Upper lobe of left lung (tissue), 6 donors: ENCODE results near the gene FNDC3B. TPM values are rescaled to one million over a fixed set of nuclear protein-coding genes. Genes with fewer than 3 reads are reported as not detected.

ENCODE experiments used
- ATAC-seq, 2 donors: fragments of 200-7000 bp; cut with Tn5 transposase; one replicate each; pipeline ENCODE4 v1.9.1; 2022; ENCODE audit warnings: mild to moderate bottlenecking in 2 of 2, moderate library complexity in 2 of 2; ENCODE audit not compliant: low FRiP score in 2 of 2
- DNase-seq, 2 donors: peaks; one replicate each; pipeline ENCODE4 v3.0.0-alpha.2; 2019 to 2020
- H3K27ac ChIP-seq, 4 donors: fragments of 200-600 bp; sonication (generic); one replicate each; pipeline ENCODE4 v1.5.1; 2016 to 2019
- H3K27me3 ChIP-seq, 4 donors: fragments of 200-600 bp; sonication (generic); one replicate each; pipeline ENCODE4 v1.5.1; 2017 to 2019
- H3K36me3 ChIP-seq, 4 donors: fragments of 200-600 bp; sonication (generic); one replicate each; pipeline ENCODE4 v1.5.1; 2016 to 2019
- H3K4me1 ChIP-seq, 4 donors: fragments of 200-600 bp; sonication (generic); one replicate each; pipeline ENCODE4 v1.5.1; 2018 to 2019
- H3K4me3 ChIP-seq, 4 donors: fragments of 200-600 bp; sonication (generic); one replicate each; pipeline ENCODE4 v1.5.1; 2017 to 2019; ENCODE audit warnings: mild to moderate bottlenecking in 2 of 4, moderate library complexity in 1 of 4
- H3K9me3 ChIP-seq, 4 donors: fragments of 200-600 bp; sonication (generic); one replicate each; pipeline ENCODE4 v1.5.1; 2018 to 2019
- EP300 ChIP-seq, 4 donors: sonication (generic); formaldehyde crosslinking; IDR thresholded peaks; one replicate each; pipeline ENCODE4 v1.5.1; 2017; ENCODE audit warnings: antibody characterized with exemption in 4 of 4, control low read depth in 2 of 4
- POLR2A ChIP-seq, 4 donors: fragments of 450-650 bp; IDR thresholded peaks; one replicate each; pipeline ENCODE4 v1.5.1; 2016 to 2017; ENCODE audit warnings: antibody characterized with exemption in 4 of 4, mild to moderate bottlenecking in 2 of 4
- POLR2AphosphoS5 ChIP-seq, 2 donors: sonication (generic); formaldehyde crosslinking; IDR thresholded peaks; one replicate each; pipeline ENCODE4 v1.5.1; 2017; ENCODE audit warnings: antibody characterized with exemption in 2 of 2
- WGBS, 2 donors: methylation state at CpG; one replicate each; pipeline ENCODE4 v1.1.5; 2017 to 2018; 5-methylcytosine and 5-hydroxymethylcytosine counted together
- total RNA-seq, 6 donors: library from RNA; depleted of rRNA in 4 of 6; stranded (reverse); fragments of >200 nt in 4 of 6; gene quantifications; one replicate each; pipeline versions ENCODE4 v1.1.0 to v1.2.1, GENCODE V29; 2016 to 2021
- TF ChIP-seq, protein P1 (sequence below), 6 experiments: fragments of 450-650 bp in 4 of 6; fragments of 200-600 bp in 2 of 6; sonication (generic) in 2 of 6; IDR thresholded peaks; one replicate each; pipeline ENCODE4 v1.5.1; 2016 to 2019; ENCODE audit warnings: antibody characterized with exemption in 6 of 6
- donor health status: DM: no; HTN: no; CAD: no; lungs with moderate emphysema.
- donor health status: DM: no; HTN: yes; CAD: no; lungs with severe emphysema.

FNDC3B gene
- total RNA-seq, 6 donors from 2014 or later, result 73.3 to 167 (median 119) TPM

- WGBS, 2 donors, result 79 to 80% methylated on average over 4 of the region's 4 CpGs
- no peak for TF ChIP-seq POLR2AphosphoS5 (IDR thresholded peaks at IDR 0.05)
- Histone ChIP-seq H3K27me3 (no peaks in the 10 kb centered on the region), H3K27ac (peak overlapping the region; percentile 17 to 70 (median 57)), H3K4me1 (peaks cover 52 to 66% (median 64%) of the 10 kb centered on the region in 4 donors), H3K9me3 (no peaks in the 10 kb centered on the region), H3K36me3 (no peaks in the 10 kb centered on the region), H3K4me3 (no peak overlapping the region)
- ATAC-seq (no peak), DNase-seq (no peak)
These were observed 66.9 kb downstream of the FNDC3B start for GRCh38 chr3:172106037-172106954.

DNA sequence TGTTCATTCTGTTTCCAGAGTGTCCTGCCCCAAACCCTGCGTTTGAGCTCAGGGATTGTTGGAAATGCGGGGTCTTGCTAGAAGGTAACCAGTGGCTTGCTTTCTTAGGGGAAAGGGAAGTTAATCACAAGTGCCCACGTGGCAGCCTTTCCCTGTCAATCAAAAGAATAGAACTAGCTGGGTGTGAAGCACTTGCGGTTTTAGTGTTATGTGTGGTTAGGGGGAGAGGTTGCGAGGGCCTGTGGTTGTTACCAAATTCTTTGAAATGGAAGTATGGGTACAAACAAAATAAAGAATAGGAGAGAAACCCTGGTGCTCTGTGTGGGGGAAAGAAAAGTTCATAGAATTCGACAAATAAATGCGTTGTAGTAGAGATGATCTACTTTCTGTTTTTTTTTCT, 67.6 kb downstream of the FNDC3B start:
- peaks cover 48 to 62% (median 60%) of the 10 kb centered on the region in 4 donors for H3K4me1 ChIP-seq
- ATAC-seq, result peak; percentile 80 to 81
- DNase-seq, result peak in 1 of 2 donors; percentile 94

DNA sequence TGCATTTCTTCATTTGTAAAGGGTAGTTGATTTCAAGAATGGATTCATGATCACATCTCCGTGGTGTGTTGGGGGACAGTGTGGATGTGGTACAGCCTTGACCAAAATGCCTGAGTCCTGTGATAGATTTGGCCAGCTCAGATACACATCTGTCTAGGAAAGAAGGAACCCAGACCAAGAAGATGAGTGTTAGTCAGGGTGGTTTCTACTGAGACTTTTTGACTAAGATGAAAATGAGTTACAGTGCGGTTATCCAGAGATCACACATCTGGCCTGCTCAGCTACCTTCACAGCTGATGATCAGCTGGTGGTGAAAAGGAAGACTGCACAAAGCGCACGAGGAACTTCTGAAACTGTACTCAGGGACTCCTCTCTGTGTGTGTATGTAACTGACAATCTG, 68.0 kb downstream of the FNDC3B start:
- no peak for DNase-seq
- peaks cover 0 to 4% (median 0%) of the 10 kb centered on the region in 4 donors for H3K36me3 ChIP-seq
- peak overlapping the region; percentile 1 to 72 (median 57) for H3K27ac ChIP-seq
- 63 to 80% methylated on average over 4 of the region's 4 CpGs for WGBS, 2 donors
- ATAC-seq, result peak in 1 of 2 donors; percentile 18
- H3K4me1 ChIP-seq, result peaks cover 44 to 58% (median 56%) of the 10 kb centered on the region in 4 donors
- H3K27me3 ChIP-seq, result no peaks in the 10 kb centered on the region
- no peak overlapping the region for H3K4me3 ChIP-seq
- H3K9me3 ChIP-seq, result no peaks in the 10 kb centered on the region
- TF ChIP-seq POLR2A (IDR thresholded peaks at IDR 0.05), result no peak
- TF ChIP-seq EP300 (IDR thresholded peaks at IDR 0.05), result no peak
- TF ChIP-seq, protein P1, sequence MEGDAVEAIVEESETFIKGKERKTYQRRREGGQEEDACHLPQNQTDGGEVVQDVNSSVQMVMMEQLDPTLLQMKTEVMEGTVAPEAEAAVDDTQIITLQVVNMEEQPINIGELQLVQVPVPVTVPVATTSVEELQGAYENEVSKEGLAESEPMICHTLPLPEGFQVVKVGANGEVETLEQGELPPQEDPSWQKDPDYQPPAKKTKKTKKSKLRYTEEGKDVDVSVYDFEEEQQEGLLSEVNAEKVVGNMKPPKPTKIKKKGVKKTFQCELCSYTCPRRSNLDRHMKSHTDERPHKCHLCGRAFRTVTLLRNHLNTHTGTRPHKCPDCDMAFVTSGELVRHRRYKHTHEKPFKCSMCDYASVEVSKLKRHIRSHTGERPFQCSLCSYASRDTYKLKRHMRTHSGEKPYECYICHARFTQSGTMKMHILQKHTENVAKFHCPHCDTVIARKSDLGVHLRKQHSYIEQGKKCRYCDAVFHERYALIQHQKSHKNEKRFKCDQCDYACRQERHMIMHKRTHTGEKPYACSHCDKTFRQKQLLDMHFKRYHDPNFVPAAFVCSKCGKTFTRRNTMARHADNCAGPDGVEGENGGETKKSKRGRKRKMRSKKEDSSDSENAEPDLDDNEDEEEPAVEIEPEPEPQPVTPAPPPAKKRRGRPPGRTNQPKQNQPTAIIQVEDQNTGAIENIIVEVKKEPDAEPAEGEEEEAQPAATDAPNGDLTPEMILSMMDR (IDR thresholded peaks at IDR 0.05), result peak in 2 of 6 experiments; percentile 8 to 13

More for the DNA sequence above, 67.6 kb downstream of the FNDC3B start:
- 36 to 53% methylated on average over 7 of the region's 7 CpGs for WGBS, 2 donors
- Histone ChIP-seq H3K9me3 (no peaks in the 10 kb centered on the region), H3K36me3 (no peaks in the 10 kb centered on the region), H3K27me3 (no peaks in the 10 kb centered on the region), H3K4me3 (no peak overlapping the region), H3K27ac (peak overlapping the region; percentile 17 to 72 (median 57))
- TF ChIP-seq EP300 (IDR thresholded peaks at IDR 0.05) (peak in 1 of 4 donors; percentile 42), POLR2A (IDR thresholded peaks at IDR 0.05) (no peak), POLR2AphosphoS5 (IDR thresholded peaks at IDR 0.05) (peak in 1 of 2 donors; percentile 51)

DNA sequence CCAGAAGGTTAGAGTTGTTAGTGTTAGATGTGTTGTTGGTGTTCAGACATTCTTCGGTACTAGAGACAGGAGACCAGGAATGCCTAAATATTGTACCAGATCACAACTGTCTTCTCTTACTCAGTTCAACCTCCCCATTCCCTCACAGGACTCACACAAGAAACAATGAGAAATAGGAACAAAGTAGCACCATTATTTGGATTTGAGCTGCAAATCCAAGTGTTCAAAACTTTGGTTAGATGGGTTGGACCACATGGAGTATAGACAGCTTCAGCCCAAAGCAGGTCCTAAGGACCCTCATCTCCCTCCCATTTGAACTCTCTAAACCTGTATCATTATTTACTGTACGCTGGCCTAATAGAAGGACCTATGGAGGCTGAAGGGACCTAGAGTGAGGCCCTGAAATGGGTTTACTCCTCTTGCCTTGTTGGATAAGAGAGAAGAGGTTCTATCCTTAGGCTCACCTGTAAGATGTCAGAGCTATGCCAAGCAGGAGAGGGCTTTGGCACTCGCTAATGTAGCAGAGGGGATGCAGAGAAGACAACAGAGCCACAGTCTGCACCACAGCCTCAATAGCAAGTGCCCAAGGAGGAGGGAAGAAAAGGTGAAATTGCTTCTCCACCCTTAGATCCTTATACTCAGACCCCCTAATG, 70.9 kb downstream of the FNDC3B start:
- no peak overlapping the region for H3K27ac ChIP-seq
- H3K4me3 ChIP-seq, result no peak overlapping the region
- no peak for ATAC-seq
- H3K4me1 ChIP-seq, result peaks cover 18 to 33% (median 29%) of the 10 kb centered on the region in 4 donors
- no peaks in the 10 kb centered on the region for H3K27me3 ChIP-seq
- peaks cover 5 to 31% (median 9%) of the 10 kb centered on the region in 4 donors for H3K36me3 ChIP-seq
- WGBS, 2 donors, result 91 to 97% methylated on average over 3 of the region's 3 CpGs
- TF ChIP-seq, protein P1 (IDR thresholded peaks at IDR 0.05), result no peak
- no peak for TF ChIP-seq EP300 (IDR thresholded peaks at IDR 0.05)
- TF ChIP-seq POLR2A (IDR thresholded peaks at IDR 0.05), result no peak
- no peak for TF ChIP-seq POLR2AphosphoS5 (IDR thresholded peaks at IDR 0.05)
- DNase-seq, result no peak
- no peaks in the 10 kb centered on the region for H3K9me3 ChIP-seq

DNA sequence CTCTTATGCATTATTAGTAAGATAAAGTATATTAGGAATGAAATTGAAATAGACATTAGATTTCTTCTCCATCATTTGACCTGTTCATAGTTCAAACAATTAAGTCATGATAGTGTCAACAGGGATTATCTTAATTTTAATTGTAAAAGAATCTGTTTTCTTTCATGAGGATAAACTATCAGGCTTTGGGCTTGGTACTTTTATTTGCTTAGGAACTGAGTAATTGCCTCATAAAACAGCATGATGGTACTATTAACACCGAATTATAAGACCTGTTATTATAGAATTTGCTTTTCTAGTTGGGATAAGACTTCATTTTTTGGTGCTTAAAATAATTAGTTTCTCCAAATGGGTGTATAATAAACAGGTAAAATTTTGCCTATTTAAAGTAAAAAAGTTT, 71.8 kb downstream of the FNDC3B start:
- H3K9me3 ChIP-seq, result no peaks in the 10 kb centered on the region
- peaks cover 15 to 27% (median 26%) of the 10 kb centered on the region in 4 donors for H3K4me1 ChIP-seq
- DNase-seq, result no peak
- H3K27me3 ChIP-seq, result no peaks in the 10 kb centered on the region
- ATAC-seq, result no peak
- H3K27ac ChIP-seq, result no peak overlapping the region
- peaks cover 5 to 40% (median 14%) of the 10 kb centered on the region in 4 donors for H3K36me3 ChIP-seq
- 97% methylated on average over 1 of the region's 1 CpG for WGBS, 2 donors
- H3K4me3 ChIP-seq, result no peak overlapping the region
- TF ChIP-seq EP300 (IDR thresholded peaks at IDR 0.05) (no peak), POLR2A (IDR thresholded peaks at IDR 0.05) (no peak), POLR2AphosphoS5 (IDR thresholded peaks at IDR 0.05) (no peak)
- TF ChIP-seq, protein P1 (IDR thresholded peaks at IDR 0.05), result no peak
